ENCODE results near the gene DENND2A.

GRCh38 chr7:140564643-140565042, 76.0 kb downstream of the DENND2A start:
- no peak for TF ChIP-seq EZH2 (IDR thresholded peaks at IDR 0.05; ENCODE audit: borderline replicate concordance, low read length)
- TF ChIP-seq, protein P1, sequence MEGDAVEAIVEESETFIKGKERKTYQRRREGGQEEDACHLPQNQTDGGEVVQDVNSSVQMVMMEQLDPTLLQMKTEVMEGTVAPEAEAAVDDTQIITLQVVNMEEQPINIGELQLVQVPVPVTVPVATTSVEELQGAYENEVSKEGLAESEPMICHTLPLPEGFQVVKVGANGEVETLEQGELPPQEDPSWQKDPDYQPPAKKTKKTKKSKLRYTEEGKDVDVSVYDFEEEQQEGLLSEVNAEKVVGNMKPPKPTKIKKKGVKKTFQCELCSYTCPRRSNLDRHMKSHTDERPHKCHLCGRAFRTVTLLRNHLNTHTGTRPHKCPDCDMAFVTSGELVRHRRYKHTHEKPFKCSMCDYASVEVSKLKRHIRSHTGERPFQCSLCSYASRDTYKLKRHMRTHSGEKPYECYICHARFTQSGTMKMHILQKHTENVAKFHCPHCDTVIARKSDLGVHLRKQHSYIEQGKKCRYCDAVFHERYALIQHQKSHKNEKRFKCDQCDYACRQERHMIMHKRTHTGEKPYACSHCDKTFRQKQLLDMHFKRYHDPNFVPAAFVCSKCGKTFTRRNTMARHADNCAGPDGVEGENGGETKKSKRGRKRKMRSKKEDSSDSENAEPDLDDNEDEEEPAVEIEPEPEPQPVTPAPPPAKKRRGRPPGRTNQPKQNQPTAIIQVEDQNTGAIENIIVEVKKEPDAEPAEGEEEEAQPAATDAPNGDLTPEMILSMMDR (conservative IDR thresholded peaks at IDR 0.05 in 1 of 2, IDR thresholded peaks at IDR 0.05 in 1 of 2; ENCODE audit: extremely low read depth in 1 of 2, insufficient read depth in 1 of 2, low read depth in 1 of 2, low read length in 2 of 2): no peak

Data from mammary epithelial cell (primary cell).